HG03565 (cell line): ENCODE results near the gene ZBTB20.

Source experiments
- ATAC-seq: cut with Tn5 transposase; IDR thresholded peaks from one replicate; pipeline ENCODE4 v1.9.1; 2021; ENCODE audit warnings: mild to moderate bottlenecking, moderate library complexity; ENCODE audit not compliant: unreplicated experiment

ZBTB20 gene

DNA sequence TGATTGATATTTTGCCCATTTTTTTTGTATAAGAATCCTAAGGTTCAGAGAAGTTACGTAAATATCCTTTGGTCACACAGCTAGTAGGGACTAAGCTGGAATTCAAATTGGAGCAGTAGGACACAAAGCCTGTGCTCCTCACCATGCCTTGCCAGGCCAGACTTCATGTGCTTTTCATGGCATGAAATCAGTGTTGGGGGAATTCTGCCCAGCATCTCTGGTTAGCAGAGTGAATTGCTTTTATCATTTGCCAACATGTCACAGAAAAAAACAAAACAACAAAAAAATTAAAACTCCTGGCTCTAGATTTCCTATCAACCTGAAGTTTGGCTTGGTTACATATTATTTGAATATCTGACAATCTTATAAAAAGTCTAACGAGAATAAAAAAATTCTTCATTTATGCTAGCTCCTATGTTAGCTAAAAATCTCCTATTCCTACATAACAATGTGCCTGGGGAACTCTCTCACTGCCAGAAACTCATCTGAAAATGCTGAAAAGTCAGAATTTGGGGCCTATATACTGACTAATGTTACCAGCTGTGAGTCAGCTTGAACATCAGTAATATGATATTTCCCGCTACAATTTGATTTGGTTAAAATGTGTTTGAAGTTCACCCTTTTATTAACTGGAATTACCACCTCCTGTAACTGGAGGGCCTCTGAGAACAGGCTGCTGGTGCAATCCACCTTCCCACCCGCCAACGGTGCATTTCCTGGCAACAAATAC is 711.5 kb downstream of the ZBTB20 start:
- ATAC-seq: no peak

DNA sequence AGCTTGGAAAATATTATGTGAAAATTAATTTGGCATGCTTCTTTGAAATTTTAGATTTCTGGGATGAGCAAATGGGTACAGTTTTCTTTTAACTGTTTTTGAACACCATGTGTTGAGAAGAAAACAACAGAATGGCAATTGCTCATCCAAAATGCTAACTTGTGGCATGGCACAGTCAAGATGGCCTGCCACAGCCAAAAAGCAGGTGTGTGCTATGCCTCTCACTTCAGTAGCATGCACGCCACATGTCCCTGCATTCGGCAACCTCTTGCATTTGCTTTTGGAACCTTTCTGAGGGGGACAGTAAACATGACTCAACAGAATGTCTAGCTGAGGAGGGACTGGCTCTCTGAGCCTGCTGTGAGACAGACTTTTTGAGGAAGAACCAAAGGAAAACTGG is 714.8 kb downstream of the ZBTB20 start:
- ATAC-seq: no peak

DNA sequence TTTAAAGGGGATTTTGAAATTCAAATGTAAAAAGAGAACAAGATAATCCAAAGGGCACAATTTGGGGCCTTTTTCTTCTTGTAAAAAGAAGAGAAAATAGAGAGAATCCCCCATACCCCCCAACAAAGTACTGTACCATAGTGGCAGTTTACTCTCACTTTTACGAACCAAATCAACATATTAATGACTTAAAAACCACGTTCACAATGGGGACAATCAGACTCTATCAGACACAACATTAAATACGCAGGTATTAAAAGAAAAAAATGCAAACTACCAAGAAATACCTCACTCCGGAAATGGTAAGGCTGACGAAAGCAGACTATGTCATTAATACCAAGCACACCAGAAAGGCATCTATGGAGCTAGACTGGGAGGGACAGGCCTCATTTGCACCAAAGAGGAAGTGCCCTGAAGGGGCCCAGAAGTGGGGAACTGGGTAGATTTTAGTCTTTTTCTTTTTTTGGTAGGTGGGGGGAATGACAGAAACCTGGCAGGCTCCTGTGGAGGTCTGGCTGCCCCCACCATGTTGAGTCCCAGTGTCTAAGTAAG is 719.0 kb downstream of the ZBTB20 start:
- peak; percentile 82 for ATAC-seq

DNA sequence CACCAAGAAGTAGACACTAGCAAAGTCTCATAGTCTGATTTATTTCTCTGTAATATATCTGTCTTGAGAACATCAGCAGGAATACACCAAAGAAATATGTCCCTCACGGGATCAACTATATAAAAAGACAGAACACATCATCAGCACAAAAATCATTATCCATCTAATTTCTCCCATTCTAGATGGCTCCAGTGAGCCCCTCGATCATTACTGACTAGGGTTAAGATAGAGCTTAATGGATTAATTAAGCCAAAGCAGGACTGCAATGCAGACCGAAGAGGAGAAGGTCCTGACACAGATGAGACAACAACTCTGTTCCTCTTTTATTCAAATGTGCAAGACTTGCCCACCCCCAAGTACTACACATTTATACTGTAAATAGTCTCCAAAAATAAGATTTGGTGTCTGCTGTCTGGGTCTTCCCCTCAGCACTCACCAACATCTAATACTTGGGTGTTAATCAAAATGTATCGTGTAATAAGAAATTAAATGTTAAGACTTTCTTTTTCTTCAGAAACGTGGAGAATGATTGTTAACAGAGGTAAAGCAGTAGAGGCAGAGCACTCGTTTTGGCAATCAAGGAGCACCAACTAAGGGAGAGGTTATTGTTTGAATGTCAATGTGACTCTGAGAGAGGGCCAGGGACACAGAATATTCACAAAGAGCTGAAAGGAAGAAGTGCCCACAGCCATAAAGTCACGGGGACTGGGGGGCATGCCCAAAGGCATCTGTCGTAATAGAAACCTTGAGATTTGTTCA is 719.6 kb downstream of the ZBTB20 start:
- no peak for ATAC-seq

DNA sequence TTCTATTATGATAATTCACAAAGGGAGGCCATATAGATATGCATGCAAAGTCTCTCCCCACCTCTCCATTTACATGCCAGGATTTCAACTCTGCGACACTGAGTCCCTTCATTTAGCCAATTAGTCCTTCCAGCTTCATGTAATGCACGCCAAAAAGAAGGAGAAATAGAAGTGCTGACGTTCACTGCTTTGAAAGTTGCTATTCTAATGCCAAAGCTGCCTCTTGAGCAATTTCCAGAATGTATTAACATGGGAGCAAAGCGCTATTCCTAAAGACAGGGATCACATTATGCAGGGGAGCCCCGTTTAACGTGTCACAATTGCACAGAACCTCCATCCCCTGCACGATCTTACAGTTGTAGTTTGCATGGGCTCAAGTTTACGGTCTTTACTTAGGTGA is 722.8 kb downstream of the ZBTB20 start:
- ATAC-seq: no peak

DNA sequence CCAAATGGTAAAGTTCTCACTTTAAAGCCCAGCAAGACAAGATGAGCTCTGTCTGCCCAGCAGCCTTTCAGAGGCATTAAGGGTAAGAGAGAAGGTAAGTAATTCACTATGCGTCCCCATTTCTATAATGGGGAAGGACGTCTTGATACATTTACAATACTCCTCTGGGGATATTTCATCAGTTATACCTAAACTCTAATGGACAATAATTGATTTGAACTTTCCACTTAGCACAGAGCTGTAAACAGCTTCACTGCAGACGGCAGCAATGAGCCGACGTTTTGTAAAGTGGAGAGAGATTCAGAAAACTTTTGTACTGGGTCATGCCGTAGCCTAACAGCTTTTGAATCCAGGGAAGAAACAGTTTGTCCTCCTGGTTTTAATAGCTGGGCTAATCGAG is 725.9 kb downstream of the ZBTB20 start:
- ATAC-seq: no peak

DNA sequence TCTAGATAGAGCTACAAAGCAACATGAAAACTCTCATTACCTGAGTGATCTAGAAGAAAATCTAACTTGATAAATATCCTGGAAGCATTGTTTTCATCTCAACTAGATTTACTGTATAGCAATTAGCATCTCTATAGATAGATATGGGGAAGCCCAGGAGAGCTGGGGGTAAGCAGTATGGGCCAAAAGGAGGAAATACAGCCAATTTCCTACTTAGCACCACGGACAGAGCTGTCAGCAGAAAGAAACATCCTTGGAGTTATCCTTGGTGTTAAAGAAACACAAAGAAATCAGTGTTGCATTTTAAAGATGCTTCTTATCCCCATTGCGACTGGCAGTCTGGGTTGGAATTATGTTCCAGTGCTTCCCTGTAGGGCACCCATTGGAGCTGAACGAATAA is 727.0 kb downstream of the ZBTB20 start:
- ATAC-seq: no peak

DNA sequence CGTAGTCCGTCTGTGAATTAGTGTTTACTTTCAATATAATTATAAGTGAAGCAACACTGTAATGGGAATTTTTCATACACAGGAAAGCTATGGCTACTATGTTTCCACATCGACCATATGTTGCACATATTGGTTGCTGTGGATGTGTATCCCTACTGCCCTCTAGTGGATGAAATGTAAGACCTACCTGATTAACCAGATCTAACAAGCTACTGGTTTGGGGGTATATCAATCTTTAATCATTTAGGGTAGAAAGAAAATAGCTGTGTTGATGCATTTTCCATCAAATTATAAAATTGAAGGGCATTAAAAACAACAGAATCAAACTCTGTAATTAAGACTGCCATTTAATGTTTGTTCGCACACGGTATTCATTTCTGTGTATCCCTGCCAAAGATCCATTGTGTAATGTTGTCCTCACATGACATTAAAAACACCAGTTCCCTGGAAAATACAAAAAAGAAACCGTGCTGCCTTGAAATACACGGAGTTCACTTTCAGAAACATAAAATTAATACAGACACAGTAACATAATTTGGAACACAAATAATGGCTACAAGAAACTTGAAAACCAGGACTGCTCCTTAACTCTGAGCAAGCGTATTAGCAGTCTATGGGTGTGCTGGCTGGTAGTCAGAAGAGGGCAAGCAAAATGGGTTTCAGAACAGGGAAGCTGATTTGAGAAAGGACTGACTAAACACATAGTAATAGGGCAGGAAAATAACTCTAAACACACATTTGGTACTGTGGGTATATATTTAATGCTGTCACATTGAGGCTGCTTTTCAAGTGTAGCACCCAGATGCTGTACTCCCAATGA is 728.2 kb downstream of the ZBTB20 start:
- peak; percentile 51 for ATAC-seq

DNA sequence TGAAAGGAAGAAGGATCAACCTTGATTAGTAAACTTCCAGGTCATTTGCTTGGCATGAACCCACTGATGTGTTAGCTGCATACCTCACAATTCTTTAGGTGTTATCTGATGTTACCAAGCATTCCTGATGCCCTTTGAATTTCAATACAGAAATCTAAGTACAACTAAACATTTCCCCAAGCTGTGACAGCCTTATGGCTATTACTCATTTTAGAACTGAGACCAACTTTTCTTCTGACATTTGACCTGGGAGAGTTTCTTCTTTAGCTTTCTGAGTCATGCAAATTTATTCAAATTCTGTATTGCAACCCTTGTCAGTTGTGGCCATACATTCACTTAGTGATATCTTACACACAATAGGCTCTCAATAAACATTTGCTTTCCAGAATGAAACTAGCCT is 729.0 kb downstream of the ZBTB20 start:
- ATAC-seq: peak; percentile 78

DNA sequence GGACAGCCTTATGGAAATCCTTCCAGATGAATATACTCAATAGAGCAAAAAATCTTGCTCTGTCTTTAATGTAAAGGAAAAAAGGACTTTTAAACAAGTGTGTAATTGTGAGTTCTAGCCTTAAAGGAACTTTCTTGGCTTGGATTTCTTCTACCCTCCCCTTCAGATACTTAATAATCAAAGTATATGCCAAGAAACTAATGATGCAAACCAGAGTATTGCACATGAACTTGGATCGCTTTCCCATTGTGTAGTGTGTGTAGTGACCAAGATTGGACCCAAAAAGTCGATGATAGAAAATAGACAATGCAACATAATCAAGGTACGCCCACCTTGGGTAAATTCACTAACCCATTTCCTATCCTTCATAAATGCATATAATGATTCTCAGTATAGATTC is 729.4 kb downstream of the ZBTB20 start:
- peak; percentile 7 for ATAC-seq

DNA sequence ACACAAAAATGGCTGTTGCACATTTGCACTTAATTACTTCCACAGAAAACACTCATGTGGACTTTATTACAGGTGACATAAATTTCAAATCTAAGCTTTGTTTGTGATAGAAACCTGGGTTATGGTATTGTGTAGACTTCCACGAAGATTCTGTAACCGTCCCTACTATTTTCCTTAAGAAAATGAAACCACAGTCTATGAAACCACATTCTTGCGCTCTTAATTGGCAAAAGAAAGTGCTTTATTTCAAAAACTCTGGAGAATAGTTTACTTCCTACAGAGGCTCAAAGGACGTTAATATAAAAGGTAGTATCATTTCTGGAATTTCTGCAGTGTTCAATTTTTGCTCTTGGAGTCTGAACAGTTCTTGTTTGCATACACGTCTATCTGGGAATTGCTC is 729.8 kb downstream of the ZBTB20 start:
- no peak for ATAC-seq

DNA sequence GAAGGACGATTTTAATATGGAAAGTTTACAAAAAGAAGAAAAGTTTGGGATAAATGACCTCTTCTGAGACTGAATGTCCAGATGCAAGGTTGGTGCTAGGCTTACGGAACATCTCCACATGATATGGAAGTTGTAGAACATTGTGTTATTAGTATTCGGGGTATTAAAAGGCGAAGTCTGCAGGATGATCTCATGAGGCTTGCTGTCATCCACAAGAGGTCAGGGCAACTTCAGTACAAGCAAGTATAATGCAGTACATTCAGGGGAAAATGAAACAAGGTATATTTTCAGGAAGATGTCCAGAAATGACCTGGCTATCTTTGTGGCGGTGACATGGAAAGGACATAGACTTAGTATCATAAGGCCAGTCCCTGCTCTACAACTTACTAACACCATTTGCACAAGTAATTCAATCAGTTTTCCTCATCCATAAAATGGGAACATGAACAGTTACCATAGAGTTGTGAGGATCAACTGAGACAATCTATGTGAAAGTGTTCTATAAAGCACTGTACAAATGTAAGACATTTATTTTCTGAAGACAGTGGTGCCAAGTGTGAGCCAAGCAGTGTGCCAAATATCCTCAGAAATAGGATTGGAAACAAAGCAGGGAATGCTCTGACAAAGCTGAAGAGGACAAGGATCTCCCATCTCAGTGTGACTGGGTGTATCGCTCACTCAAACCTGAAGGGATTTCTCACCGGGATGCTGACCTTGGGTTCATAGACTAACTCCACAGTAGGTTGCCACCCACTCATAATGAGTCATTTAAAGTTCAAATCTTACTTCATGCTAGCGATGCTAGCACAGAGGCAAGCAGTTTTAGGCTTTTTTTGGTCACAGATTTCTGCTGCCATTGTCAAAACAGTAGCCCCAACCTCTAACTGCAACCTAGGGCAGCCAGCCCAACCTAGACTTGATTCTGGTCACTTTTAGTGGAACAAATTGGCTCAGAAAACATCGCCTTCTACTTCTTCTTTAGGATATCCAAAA is 735.0 kb downstream of the ZBTB20 start:
- peak; percentile 80 for ATAC-seq

DNA sequence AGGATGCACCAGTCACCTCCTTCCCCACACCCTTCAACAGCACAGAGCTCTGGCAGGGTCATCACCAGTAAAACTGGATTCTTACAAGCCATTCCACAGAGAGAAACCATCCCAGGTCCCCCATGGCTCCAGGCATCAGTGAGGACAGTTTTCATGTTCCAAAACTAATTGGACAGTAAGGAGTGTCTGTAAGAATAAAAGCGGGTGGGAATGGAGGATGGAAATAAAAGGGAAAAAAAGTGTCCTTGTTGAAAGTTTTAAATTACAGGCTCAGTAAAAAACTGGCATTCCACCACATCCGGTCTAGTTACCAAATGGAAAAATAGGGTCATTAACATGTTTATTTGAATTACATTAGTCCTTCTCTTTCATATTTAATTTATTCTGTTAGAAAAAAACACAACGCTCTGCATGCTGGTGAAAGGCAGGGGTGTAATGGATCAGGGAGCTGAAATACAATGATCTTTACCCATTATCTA is 735.9 kb downstream of the ZBTB20 start:
- ATAC-seq: no peak

DNA sequence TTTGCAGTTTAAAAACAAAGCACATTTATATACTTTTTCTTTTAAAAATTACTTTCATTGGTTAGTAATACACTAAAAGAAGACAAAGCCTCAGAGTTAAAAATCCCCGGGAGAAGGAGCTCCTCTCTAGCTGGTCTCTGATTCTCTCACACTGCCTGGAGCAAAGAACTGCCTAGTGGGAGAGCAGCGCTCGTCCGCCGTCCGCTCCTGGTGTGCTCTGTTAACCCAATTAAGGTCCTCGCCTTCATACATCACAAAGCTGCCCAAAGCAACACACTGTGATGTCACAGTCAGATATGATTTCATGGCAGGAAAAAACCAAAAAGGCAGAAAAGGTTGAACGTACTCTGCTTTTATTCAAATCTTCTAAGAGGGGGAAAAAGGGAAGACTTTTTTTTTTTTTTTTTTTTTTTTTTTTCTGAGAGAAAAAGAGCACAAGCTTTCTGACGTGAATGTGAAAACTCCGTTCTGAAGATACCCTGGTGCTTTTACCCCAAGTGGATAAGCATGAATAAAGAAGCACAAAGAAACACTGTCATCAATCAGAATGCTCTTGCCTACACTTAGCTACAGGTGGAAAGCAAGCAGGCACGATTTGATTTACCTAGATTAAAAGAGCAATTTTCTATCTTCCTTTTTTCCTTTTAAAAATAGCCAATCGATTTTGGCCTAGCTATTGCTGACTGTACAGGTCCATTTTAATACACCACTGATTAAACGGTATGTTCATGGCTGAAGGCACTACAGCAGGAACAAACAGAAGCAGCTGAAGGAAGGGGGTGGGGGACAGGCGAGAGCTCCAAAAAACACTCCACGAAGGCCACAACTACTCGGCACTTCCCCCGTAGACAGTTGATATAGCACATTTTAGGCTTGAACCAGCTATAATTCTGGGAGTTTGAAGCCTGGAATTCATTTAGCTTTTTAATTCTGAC is 738.1 kb downstream of the ZBTB20 start:
- ATAC-seq: no peak

DNA sequence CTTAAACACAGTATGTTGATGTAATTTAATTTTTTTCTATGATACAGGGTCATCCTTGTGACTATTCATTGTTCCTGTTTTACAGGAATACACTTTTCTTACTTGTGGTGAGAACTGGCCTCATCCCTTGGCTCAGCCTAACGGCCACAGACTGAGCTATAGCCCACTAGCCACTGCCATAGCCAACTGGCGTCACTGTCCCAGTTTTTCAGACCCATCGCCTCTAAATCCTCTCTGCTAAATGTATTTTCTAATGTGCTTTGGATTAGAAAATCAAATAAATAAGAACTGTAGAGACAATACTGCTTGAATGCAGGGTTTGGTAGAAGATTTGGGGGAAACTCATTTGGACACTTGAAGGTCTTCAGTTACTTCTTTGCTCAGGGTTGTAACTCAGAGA is 740.2 kb downstream of the ZBTB20 start:
- ATAC-seq: no peak

DNA sequence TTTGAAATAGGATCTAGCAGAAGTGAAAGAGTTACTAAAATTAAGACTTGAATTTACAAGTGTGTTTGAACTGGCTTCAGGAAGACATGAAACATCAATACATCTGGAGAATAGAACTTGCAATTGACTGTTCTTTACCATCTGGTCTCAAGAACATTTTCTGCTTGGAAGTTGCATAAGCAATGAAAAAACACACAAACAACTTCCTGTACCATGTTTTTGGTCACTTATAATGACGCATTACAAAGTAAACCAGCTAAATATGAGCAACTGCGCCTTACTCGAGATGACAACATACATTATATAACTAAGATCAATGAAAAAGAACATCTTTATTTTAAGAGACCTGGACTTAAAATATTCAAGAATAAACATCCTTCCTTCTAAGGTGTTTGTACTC is 740.8 kb downstream of the ZBTB20 start:
- no peak for ATAC-seq

DNA sequence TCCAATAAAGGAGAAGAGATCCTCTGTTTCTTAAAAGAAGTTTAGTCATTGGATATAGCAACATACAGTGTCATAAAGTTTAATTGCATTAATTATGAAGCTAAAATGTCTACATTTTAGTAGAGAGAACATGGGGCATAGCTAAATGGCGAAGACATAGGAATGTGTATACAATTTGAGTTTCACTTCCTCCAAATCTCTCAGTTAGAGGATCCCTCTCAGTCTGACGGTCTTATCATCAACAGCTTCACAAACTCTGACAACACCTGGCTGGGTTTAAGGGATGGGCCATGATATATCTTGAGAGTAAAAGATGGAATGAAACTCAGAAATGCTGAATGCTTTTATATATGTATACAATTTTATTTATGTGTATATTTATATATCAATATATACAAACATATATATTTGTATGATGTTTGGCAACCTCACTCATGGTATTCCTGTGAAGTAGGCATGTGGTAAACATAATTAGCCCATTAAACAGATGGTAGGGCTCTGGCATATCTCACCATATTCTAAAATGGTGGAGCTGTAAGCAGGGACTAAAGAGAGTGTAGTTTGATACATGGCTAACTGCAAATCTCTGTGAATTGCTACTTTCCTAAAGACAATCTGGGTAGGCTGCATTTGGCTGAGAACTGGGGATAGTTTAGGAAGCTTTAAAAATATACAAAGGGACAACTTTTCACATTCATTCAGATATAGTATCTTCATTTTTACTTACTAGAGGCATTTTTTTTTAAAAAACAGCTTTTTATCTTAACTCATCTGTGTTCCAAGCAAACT is 741.7 kb downstream of the ZBTB20 start:
- peak; percentile 79 for ATAC-seq

DNA sequence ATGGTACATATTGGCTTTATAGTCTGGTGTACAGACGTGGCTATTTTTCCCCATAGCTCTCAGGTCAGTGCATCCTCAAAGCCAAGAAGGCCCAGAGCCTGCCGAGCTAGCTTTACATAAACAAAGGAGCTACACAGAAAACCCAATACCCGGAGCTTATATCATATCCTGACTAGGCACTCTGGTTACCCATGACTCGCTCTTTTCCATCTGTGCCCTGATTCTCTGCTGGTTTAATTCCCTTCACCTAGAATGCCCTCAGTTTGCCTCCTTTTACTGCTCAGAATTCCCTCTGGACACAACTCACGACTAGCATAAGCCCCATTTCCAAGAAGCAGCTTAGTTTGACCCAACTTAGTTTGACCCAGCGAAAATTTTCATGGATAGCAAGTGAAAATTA is 742.5 kb downstream of the ZBTB20 start:
- no peak for ATAC-seq
